HL-60/S4 (cell line): ENCODE results near the gene KRT1.

Experiments used
- in situ Hi-C: fragments of 300-500 bp; cut with MboI; formaldehyde crosslinking; loops from 2 replicates; pipeline ENCODE4 v1.14.3; 2022; ENCODE audit warnings: low sequenced_read_pairs

The KRT1 gene

DNA sequence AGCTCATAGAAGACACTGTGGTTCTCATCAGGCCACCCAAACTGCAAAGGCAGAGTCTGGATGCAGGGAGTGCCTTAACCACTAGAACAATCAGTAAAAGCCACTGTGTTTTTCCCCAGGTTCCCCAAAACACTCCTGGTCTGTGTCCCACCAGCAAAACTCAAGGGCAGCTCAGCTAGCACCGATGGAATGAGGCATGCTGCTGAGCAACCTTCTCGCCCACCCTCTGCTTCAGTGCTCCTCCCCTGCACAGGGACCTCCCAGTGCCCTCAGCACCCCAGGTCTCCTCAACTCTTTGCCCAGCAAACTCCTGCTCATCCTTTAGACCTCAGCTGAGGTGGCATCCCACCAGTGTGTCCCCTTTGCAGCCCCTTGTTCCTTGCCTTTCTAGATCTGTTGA is 19.2 kb upstream of the KRT1 start:
- in situ Hi-C loops: no loop called here

DNA sequence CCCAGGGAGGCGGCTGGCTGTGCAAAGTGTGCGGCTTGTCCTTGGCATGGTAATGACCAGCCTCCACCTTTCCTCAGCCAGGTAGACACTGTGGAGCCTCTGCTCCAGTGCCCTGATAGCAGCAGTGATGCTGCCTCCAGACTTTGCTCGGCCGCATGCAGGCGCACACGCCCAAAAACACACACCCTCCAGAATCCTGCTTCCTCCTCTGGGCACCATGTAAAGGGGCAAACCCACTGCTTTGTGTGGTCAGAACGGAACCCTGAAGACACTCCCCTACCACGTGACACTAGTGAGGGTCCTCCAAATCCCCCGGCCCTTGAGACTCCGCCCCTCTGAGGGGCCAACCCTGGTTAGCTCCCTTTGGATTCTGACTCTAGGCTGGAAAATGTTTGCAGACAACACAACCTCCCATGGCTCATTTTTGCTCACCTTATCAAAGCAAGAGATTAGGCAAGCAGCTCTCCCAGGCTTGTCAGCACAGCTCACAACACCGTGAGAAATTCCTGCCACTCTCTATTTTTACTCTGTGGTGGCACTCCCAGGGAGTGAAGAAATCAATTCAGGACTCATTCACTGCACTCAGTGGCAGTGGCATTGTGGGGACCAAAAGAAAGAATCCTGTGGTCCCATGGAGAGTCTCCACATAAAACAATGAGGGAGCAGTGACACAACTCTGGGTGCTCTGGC is 18.6 kb upstream of the KRT1 start:
- in situ Hi-C loops: no loop called here

DNA sequence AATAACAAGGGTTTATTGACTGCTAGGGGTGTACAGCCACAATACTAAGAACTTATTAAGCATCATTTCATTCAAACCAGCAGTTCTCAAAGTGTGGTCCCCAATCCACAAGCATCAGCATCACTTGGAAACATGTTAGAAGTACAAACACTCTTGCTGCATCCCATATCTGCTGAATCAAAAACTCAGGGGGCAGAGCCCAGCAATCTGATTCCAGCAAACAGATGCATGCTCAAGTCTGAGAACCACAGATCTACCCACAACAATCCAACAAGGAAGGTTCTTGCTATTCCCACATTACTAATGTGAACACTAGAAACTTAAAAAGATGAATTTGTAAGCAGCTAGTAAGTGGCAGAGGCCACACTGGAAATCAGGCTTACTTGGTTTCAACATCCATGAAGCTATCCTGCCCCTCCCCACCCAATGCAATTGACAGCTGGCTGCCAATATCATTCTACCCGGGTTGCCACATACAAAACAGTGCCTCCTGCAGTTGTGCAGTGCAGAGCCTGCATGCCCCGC is 16.9 kb upstream of the KRT1 start:
- in situ Hi-C loops: no loop called here

DNA sequence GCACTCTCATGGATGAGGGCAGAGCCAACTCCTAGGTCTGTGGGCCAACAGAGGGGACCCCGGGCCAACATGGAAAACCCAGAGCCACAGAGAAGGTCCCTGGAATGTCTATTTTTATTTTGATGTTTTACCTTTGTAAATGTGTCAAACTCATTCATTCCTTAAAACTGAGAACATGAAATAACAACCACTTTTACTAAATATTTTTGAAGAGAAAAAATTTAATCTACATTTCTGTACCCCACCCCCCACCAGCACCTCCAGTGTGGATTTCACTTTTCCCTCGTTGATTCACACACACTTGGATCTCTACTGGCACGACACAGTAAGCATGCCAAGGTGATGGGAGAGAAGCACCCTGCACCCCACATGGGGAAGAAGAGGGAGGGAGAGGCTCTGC is 16.4 kb upstream of the KRT1 start:
- in situ Hi-C loops: no loop called here

DNA sequence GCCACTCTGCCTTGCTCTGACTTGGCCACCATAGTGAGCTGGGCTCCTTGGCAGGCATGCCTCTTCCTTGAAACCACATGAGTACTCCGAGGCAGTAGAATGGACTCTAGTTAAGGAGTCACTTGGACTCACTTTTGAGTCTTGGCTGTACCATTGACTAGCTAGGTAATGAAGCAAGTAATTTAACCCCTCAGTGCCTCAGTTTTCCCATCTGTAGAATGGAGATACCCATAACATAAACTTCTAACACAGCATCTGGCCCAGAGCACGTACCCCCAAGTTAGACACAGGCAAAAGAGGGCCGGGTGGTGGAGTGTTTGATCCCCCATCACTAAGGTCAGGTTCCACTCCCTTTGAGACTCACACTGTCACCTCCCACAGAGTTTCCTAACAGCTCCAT is 14.8 kb upstream of the KRT1 start:
- in situ Hi-C loops: no loop called here

DNA sequence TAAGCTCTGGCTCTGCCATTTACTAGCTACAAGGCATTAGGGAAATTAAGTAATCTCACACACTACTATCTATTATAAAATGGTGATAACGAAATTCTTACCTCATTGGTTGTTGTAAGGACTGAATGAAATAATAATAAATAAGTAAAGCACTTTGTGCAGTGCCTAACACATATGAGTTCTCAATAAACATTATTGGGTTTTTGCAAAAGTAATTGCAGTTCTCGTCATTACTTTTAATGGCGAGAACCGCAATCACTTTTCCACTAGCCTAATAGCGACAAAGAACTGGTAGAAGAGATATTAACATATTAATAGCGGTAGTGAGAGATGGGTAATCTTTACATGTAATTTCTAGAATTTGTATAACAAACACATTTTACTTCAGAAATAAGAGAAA is 13.9 kb upstream of the KRT1 start:
- in situ Hi-C loops: no loop called here

DNA sequence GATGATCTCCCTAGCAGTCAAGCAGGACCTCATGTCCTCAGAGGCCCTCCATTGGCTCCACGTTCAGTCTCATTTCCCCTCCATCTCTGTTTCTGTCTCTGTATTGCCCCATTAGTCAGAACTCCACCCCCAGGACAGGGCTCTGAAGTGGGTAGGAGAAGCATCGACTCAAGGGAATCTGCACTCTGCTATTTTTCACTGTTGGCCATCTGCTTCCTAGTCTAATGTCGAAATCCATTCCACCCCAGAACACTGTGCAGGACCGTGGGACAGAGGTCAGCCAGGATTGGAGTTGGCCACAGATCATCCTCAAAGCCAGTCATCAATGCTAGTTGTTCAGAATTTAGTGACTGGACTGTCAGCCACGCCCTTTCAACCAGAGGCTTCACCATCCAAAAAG is 13.1 kb upstream of the KRT1 start:
- in situ Hi-C loops: no loop called here

DNA sequence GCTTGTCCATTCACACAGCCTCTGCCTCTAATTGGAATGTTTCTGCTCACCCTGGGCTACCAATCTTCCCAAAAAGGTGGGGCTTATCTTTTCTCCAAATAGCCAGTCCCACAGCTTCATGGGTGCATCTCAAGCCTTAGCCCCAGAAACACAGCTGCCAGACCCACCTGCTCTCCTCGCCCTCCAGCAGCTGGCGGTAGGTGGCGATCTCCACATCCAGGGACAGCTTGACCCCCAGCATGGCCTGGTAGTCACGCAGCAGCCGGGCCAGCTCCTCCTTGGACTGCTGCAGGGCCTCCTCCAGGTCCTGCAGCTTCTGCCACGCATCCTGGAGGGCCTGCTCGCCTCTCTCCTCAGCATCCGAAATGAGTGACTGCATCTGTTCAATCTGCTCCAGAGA is 12.0 kb upstream of the KRT1 start:
- in situ Hi-C loops: no loop called here

DNA sequence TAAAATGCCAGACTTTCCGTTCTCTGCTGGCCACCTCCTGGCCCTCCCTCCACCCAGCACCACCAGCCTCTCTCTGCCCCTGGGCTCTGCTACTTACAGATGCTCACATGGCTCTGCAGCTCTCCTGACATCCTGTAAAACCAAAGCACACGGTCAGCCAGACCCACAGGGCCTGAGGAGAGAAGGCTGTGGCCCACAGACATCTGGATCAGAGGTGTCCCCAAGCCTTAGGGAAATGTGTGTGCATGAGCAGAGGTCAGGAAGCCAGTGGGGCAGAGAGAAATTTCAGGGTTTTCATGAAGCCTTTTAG is 11.6 kb upstream of the KRT1 start:
- in situ Hi-C loops: no loop called here

DNA sequence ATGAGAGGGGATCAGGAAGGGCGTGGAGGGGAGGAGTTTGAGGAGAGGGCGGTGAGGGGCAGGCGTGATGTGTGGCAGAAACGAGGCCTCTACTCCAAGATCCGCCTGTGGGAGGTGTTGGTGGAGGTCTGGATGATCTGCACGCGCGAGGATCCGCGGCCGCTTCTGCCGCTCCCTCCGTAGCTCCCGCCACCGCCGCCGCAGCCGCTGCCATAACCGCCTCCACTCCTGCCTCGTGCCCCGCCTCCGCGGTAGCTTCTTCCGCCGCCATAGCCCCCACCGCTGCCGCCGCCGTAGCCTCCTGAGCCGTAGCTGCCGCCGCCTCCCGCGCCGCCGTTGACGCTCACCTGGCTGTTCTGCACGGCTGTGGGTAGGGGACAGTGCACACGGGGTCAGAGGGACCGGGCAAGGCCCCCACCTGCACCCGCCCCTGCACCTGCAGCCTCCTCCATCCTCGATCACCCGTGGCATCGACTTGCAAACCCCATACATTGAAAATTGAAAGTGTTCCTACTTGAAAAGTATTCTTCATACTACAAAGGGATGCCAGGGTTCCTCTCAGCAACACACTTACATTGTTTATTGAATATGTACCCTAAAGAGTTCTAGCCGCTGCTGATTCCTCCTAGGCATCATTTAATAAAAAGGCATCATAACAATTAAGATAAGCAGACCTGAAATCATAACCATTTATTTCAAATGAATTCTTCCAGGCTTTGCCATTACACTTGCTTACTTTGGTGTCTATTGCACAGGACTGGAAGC is 11.1 kb upstream of the KRT1 start:
- in situ Hi-C loops: no loop called here

DNA sequence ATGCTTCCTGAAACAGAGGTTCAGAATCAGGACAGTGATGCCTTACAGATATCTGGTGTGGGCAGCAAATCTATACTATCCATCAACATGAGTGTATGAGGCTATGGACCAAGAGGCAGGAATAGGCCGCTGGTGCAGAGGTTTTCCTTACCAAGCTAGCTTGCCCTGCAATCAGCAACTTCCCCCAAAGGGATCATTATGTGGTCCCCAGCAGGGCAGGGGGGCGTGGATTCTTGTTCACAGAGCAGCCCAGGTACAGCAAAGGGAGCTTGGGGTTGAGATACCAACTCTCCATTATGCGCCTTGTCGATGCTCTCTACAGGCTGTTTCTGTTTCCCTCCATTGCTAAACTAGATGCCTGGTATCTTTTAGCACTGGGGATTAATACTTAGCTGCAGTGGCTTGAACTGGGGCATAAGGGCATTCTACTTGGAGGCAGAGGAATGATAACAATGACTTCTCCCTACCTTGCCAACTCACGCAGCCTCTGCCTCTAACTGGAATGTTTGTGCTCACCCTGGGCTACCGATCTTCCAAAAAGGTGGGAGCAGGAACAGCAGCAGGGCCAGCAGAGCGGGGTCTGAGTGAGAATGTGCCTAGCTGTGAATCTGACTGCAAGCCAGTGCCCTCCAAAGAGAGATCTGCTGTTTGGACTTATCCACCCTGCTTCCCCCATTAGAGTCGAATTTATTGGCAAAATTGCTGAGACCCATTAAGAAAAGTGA is 10.3 kb upstream of the KRT1 start:
- in situ Hi-C loops: no loop called here

DNA sequence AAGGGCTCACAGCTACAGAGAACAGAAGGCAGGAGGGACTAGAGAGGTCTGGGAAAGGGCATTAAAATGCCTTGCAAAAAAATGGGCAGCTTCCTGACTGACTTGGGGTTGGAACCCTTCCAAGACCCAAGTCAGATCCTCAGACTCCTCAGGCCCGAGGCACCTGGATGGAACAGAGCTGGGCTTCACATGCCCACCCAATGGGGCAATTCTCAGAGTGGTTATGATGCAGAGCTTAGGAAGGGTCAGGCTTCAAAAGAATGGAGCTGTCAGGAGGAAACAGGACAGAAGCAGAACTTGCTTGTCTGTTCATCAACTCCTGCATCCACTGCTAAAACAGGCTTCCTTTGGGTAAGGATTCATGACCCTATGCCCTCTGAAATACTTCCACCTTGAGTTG is 9.7 kb upstream of the KRT1 start:
- in situ Hi-C loops: no loop called here

DNA sequence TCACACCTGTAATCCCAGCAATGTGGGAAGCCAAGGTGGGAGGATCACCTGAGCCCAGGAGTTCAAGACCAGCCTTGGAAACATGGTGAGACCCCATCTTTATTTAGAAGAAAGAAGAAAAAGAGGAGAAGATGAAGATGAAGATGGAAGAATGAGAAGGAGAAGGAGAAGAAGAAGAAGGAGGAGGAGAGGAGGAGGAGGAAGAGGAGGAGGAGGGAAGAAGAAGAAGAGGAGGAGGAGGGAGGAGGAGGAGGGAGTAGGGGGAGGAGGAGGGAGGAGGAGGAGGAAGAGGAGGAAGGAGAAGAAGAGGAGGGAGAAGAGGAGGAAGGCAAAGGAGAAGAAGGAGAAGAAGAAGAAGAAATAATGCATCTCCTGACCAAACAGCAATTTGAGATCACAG is 9.0 kb upstream of the KRT1 start:
- in situ Hi-C loops: no loop called here

DNA sequence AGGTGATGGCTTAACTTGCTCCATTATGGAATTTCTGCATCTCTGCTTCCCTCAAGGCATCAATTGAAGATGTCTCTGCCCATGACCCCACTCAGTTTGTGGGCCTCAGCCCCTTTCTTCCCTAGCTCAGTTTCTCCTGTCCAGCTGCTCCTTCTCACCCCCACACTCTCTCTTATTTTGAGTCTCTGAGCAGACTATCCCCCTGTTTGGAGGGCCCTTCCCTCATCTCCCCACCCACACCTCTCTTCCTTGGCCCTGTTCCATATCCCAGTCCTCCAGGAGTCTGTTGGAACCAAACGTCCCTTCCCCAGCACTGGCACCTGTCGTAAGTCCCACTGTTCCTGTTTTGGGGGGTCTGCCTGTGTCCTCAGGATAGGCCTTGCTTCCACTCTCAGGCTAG is 8.3 kb upstream of the KRT1 start:
- in situ Hi-C loops: no loop called here

DNA sequence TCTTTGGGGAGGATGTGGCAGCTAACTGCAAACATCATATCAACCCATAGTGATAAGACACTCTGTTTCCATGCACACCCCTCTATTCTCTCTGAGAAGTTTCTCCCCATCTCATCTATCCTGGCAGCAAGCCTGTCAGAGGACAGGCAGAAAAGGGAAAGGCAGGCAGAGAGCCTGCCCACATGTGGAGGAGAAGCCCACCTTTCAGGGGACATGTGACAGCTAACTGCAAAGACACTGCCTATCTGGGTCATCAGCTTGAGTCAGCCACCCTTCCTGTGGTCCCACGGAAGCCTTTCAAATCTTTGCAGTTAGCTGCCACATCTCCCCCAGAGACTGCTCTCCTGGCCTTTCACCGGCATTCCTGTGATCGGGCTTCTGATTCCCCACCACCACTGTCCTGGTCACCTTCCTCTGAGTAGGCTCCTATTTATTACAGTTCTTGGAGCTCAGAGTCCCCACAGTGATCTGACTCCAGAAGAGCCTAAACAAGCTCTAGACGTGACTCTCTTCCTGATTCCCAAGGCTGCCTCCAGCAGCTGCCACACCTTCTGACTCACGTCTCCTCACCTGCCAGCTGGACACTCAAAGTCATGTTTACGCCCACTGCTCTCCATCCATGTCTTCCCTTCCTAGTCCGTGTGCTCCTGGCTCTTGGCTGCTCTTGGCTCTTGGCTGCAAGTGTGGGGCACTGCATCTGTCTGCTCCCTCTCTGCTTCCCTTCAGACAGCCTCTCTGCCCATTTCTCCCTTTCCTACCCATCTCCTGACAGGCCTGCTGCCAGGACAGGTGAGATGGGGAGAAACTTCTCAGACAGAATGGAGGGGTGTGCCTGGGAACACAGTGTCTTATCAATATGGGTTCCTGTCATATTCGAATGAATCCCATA is 7.5 kb upstream of the KRT1 start:
- in situ Hi-C loops: no loop called here

DNA sequence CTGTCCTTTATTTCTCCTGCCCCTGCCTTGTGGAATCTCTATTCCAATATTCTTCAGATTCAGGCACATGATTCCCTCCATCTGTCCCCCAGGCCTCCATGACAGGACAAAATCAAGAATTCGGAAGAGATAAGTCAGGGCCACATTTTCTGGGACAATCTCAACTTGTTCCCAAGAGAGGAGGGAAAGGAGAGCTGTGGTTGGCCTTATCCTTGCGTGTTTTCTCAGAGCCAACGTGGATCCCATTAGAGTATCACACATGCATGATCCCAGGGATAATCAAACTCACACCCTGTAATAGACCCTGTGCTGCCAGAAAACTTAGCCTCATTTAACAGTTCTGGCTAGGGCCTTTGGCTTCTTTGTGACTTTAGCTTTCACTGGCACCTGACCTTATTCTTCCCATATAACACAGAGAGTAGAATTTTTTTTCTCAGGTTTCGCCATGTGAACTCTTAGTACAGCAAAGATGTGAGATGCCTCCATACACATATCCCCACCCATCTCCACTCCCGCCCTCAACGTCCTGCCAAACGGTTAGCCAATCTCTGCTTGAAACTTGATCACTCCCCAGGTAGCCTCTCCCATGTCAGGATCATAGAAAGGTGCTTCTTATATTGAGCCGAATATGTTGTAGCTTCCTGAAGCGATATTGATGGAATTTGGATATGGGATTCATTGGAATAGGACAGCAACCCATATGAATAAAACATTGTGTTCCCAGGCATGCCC is 6.7 kb upstream of the KRT1 start:
- in situ Hi-C loops: no loop called here

DNA sequence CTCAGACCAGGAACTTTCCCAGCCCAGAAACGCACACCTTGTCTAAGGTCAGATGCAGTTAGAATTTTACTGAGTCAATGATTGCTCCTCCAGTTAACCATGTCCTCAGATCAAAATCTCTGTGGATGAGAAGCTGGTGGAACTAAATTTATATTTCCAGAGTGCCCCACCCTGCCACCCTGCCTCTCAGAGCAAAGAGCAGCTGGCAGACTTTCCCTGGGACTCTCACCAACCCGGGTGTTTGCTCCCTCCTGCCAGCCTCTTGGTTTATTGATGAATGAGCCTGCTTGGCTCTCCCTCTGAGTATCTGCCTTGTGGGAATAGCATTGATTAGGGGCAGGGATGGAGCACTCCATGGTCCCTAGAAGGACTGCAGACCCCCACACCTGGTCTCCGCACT is 5.9 kb upstream of the KRT1 start:
- in situ Hi-C loops: no loop called here

DNA sequence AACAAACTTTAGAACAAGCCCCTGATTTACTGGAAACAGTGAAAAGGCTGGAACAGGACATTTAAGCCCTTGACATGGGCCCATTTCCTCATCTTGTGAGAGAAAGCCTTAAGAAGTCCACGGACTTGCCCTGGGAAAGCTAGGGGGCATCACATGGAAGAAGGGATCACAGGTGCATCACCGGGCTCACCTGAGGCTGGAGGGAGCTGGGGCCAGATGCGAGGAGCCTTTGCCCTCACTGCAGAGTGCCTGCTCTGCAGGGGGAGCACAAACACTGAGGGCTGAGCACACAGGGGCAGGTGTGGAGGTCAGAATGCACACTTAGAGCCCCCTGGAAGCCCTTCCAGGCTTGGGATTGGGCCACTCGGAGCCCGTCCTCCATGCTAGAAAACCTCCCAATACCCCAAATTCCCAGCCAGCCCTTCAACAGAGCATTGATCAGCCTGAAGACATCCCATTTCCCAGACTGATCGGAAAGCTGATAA is 5.2 kb upstream of the KRT1 start:
- in situ Hi-C loops: no loop called here

DNA sequence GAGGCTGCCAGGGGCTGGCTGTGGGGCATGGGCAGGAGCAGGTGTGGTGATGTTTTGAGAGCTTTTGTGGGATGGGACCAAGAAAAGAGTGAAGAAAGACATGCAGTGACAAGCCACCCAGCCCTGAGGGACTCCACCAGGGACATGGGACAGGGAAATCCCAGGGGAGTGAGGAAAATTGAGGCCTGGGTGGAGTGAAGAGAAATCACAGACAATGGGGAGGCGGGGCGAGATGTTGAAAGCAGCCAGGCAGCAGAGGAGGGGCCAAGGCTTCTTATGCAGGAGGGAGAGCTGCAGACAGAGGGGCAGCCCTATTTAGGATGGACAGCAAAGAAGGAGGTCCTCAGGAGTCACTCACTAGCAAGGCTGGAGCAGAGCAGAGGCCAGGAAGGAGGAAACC is 4.2 kb upstream of the KRT1 start:
- in situ Hi-C loops: no loop called here

DNA sequence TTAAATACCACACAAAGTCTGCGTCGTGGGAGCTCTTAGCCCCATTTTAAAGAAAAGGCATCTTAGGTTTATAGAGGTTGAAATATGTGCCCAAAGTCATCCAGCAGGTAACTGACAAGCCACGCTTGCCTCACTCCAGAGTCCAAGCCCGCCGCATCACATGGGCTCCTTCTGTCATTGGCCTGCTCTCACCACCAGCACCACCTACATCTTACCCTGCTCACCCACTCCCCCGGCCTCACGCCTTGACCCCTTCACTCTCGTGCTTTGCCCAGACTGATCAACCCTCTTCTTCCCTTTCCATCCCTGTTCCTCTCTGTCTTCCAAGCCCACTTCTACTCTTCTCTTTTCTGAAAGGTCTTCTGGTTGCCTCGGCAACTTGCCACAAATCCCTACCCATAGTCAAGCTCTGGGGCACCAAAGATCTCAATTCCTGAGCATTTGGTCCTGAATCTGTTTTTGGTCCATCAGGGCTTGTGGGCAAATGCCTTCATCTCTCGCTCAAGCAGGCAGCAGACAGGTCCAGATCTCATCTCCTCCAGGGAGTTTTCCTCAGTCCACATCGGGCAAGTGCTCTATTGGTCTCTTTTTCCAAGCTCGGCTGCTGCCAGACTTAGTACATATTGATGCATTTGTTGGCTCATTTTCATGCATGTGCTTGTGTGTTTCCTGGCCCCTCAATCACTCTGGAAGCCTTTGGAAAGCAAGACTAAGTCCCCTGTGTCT is 3.5 kb upstream of the KRT1 start:
- in situ Hi-C loops: no loop called here
